Ovary (tissue), 3 donors: ENCODE results near the gene RHOD.

ENCODE experiments used
- EP300 ChIP-seq: sonication (generic); formaldehyde crosslinking; IDR thresholded peaks from one replicate; pipeline ENCODE4 v1.6.1; 2017; ENCODE audit warnings: antibody characterized with exemption
- POLR2A ChIP-seq: fragments of 450-650 bp; IDR thresholded peaks from one replicate; pipeline ENCODE4 v1.6.1; 2017; ENCODE audit warnings: antibody characterized with exemption, mild to moderate bottlenecking, moderate library complexity
- TF ChIP-seq, protein P1 (sequence below), 3 donors: fragments of 450-650 bp in 2 of 3; fragments of 200-600 bp in 1 of 3; IDR thresholded peaks; one replicate each; pipeline versions ENCODE4 v1.5.1 to v1.8.0; 2016 to 2022; ENCODE audit warnings: antibody characterized with exemption in 3 of 3, mild to moderate bottlenecking in 1 of 3
- donor health status: DM: no; HTN: no; CAD: no.

DNA sequence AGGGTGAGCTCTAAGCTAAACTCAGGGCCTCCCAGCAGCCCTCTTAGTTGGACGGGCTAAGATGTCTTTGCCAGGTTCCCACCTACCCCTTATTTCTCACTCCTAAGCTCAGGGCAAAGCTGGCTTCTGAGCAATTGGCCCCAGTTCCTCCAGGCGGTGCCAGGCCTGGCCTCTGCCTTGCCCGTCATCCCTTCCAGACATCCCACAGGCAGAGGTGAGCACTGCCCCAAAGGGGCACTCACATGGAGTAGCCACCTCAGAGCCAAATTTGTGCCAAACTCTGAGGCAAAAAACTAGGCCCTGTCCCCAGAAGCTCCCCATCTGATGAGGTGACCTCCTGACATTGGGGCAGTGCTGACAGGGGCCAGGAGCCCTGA lies 9.7 kb downstream of the RHOD start:
- TF ChIP-seq, protein P1, sequence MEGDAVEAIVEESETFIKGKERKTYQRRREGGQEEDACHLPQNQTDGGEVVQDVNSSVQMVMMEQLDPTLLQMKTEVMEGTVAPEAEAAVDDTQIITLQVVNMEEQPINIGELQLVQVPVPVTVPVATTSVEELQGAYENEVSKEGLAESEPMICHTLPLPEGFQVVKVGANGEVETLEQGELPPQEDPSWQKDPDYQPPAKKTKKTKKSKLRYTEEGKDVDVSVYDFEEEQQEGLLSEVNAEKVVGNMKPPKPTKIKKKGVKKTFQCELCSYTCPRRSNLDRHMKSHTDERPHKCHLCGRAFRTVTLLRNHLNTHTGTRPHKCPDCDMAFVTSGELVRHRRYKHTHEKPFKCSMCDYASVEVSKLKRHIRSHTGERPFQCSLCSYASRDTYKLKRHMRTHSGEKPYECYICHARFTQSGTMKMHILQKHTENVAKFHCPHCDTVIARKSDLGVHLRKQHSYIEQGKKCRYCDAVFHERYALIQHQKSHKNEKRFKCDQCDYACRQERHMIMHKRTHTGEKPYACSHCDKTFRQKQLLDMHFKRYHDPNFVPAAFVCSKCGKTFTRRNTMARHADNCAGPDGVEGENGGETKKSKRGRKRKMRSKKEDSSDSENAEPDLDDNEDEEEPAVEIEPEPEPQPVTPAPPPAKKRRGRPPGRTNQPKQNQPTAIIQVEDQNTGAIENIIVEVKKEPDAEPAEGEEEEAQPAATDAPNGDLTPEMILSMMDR (IDR thresholded peaks at IDR 0.05): no peak
- no peak for TF ChIP-seq EP300
- no peak for TF ChIP-seq POLR2A
